Measurements from ENCODE around the gene EIF2AK3.
"Not testable (repeated sequence)": the region's sequence is repeated elsewhere in the genome, so short reads cannot be mapped to it uniquely, and the experiment has no call there.

Gene EIF2AK3

DNA sequence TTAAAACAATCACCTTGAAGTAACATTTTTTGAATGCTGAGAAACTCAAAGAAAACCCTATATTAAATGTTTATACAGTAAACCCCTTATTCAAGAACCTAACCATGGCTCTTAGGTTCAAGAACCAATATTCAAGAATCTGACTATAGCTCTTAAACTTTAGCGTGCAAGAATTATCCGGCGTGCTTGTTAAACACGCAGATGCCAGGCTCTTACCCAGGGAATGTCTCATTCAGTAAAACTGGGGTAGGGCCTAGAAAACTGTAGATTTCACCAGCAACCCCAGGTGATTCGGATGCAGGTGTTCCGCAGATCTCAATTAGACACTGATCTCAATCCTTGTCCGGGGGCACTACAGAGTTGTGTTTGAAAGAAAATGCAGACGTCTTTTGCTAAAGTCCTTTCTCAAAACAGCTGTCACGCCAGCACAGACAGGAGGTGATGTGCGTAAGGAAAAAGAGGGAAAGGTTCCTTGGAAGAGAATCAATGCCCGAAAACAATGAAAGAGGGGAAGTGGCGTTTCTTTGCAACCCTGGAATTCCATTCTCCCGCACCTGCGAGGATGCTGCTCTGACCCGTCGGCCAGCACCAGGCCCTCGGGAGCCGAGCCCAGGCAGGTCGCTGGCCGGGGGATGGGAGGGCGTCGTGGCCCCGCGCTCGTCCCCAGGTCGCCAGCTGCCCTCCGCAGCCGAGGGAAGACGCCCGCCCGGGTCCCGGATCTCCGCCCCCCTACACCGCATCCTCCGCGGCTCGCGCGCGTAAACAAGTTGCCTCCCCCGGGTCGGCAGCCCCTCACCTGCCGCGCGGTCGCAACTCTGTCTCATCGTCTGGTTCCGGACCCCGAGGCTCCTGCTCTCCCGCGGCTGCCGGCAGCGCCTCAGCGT is 851 bp downstream of the EIF2AK3 start:
- peak overlapping the region; percentile 94 for H3K4me3 ChIP-seq (ENCODE audit: low read depth, low read length)
- TF ChIP-seq, protein P1, sequence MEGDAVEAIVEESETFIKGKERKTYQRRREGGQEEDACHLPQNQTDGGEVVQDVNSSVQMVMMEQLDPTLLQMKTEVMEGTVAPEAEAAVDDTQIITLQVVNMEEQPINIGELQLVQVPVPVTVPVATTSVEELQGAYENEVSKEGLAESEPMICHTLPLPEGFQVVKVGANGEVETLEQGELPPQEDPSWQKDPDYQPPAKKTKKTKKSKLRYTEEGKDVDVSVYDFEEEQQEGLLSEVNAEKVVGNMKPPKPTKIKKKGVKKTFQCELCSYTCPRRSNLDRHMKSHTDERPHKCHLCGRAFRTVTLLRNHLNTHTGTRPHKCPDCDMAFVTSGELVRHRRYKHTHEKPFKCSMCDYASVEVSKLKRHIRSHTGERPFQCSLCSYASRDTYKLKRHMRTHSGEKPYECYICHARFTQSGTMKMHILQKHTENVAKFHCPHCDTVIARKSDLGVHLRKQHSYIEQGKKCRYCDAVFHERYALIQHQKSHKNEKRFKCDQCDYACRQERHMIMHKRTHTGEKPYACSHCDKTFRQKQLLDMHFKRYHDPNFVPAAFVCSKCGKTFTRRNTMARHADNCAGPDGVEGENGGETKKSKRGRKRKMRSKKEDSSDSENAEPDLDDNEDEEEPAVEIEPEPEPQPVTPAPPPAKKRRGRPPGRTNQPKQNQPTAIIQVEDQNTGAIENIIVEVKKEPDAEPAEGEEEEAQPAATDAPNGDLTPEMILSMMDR (IDR thresholded peaks at IDR 0.05; ENCODE audit: borderline replicate concordance, insufficient read depth, low read depth, low read length), result no peak

DNA sequence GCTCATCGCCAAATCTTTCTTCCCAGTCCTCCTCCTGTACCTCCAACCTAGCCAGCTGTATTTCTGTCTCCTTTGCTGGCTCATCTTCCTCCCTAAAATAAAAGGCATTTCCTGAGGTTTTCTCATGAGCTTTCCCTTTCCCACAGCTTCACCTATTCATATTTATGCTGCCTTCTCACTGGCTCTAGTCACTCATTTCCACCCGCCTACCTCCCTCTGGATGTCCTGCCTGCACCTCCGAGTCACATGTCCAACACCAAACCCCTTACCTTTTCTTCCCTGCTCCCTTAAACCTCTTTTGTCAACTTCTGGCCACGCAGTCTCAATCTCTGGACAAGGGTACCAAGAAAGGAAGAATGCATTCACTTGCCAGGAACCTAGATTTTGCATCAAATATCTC is 2.8 kb downstream of the EIF2AK3 start:
- TF ChIP-seq, protein P1 (IDR thresholded peaks at IDR 0.05; ENCODE audit: borderline replicate concordance, insufficient read depth, low read depth, low read length), result no peak
- no peak overlapping the region for H3K4me3 ChIP-seq (ENCODE audit: low read depth, low read length)

DNA sequence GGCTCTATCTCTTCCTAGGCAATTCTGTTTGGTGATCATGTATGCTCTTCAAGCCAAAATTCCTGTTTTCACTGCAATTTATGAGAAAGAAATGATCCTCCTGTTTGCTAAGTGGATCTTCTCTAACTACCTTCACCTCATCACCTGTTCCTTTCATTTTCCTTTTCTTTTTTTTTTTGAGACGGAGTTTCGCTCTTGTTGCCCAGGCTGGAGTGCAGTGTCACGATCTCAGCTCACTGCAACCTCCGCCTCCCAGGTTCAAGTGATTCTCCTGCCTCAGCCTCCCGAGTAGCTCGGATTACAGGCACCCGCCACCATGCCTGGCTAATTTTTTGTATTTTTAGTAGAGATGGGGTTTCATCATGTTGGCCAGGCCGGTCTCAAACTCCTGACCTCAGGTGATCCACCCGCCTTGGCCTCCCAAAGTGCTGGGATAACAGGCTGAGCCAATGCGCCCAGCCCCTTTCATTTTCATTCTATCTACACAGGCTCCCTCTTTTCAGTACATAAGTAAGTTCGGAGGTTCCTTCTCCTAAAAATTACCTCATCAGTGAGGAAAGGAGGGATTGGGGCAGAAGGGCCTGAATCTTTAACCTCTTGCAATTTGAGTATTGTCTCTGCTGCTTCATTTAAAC is 3.3 kb downstream of the EIF2AK3 start:
- H3K4me3 ChIP-seq (ENCODE audit: low read depth, low read length), result not testable (repeated sequence)

DNA sequence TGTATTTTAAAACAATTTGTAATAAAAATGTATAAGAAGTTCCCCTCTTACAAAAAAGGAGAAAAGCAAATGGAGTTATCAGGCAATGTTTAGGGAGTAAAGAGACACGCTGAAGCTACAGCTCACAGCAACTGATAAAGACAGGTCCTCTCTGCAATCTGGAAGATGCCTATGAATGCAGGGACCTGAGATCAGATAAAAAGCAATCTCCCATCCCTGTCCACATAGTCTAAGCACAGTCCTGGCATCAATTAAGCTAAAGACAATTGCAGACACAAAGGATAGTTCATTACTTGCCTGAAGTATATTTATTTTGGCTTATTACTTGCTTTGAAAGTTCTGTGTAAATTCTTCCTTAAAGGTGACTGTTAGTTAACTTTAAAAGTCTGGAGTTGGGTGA is 5.0 kb downstream of the EIF2AK3 start:
- TF ChIP-seq, protein P1 (IDR thresholded peaks at IDR 0.05; ENCODE audit: borderline replicate concordance, insufficient read depth, low read depth, low read length), result no peak
- H3K4me3 ChIP-seq (ENCODE audit: low read depth, low read length), result no peak overlapping the region

DNA sequence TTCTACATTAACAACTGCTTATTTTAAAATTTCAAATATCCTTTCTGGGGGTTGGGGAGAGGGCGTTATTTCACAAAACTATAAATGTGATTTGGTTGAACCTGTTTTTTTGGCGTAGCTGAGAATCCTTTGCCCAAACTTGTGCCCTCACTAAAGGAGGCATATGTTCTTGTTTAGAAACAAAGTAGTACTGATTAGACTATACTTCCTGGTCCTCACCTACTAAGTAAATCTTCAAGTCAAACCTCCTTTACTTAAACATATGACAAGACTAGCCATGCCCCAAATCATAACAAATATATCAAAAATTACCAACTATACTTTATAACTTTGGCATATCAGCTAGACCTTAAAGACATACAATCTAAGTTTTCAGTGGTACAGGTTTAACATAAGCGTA is 5.8 kb downstream of the EIF2AK3 start:
- TF ChIP-seq, protein P1 (IDR thresholded peaks at IDR 0.05; ENCODE audit: borderline replicate concordance, insufficient read depth, low read depth, low read length), result no peak
- H3K4me3 ChIP-seq (ENCODE audit: low read depth, low read length), result no peak overlapping the region

DNA sequence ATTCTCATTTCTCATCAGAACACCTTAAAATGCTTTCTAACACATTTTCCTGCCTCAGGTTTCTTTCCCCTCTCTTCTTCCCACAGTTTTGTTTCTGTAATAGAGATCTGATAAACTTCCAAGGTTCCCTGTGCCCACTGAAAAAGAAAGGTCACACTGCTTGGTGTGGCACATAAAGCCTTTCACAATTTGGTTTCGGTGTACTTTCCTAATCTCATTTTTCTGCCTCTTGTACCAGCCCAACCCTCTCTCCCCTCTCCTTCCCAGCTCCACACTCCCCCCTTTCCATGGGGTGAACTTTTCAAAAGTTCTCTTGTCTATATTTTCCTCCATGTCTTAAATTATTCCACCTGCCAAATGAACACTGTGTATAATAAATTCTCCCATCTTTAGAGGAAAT is 7.2 kb downstream of the EIF2AK3 start:
- no peak overlapping the region for H3K4me3 ChIP-seq (ENCODE audit: low read depth, low read length)
- TF ChIP-seq, protein P1 (IDR thresholded peaks at IDR 0.05; ENCODE audit: borderline replicate concordance, insufficient read depth, low read depth, low read length), result no peak

DNA sequence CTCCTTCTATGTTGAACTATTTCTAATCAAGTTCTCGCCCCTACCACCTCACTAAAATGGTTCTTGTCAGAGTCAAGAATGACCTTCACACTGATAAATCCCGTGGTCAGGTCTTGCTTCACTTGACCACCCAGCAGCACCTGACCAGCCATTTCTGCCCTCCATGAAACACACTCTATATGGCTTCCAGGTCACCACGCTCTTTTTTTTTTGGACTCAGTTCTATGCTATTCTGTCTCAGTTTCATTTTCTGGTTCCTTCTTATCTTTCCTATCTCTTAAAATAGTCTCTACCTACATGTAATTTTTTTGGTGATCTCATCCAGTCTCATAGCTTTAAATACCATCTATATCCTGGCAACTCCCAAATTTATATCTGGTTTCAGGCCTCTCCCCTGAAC is 11.4 kb downstream of the EIF2AK3 start:
- H3K4me3 ChIP-seq (ENCODE audit: low read depth, low read length), result no peak overlapping the region
- TF ChIP-seq, protein P1 (IDR thresholded peaks at IDR 0.05; ENCODE audit: borderline replicate concordance, insufficient read depth, low read depth, low read length), result no peak

All from GM12875 (cell line).